HG03571 (cell line): ENCODE results near the gene ZNF398.
"Not testable (repeated sequence)": the region's sequence is repeated elsewhere in the genome, so short reads cannot be mapped to it uniquely, and the experiment has no call there.

ENCODE experiments used
- ATAC-seq: cut with Tn5 transposase; IDR thresholded peaks from one replicate; pipeline ENCODE4 v1.9.1; 2021; ENCODE audit not compliant: unreplicated experiment

Gene ZNF398

GRCh38 chr7:149223761-149224160, 76.5 kb downstream of the ZNF398 start:
- ATAC-seq: no peak

GRCh38 chr7:149224352-149224751, 77.1 kb downstream of the ZNF398 start:
- ATAC-seq: no peak

- no peak for ATAC-seq
Measured at GRCh38 chr7:149225106-149225505, 77.9 kb downstream of the ZNF398 start.

- no peak for ATAC-seq
Measured at GRCh38 chr7:149225656-149226055, 78.4 kb downstream of the ZNF398 start.

GRCh38 chr7:149226366-149226765, 79.1 kb downstream of the ZNF398 start:
- not testable (repeated sequence) for ATAC-seq

GRCh38 chr7:149226840-149227494, 79.7 kb downstream of the ZNF398 start:
- no peak for ATAC-seq

- ATAC-seq: no peak
Measured at GRCh38 chr7:149228831-149229471, 81.7 kb downstream of the ZNF398 start.

GRCh38 chr7:149229526-149229925, 82.3 kb downstream of the ZNF398 start:
- no peak for ATAC-seq

- ATAC-seq: no peak
Measured at GRCh38 chr7:149232362-149232761, 85.1 kb downstream of the ZNF398 start.
